GM11168 (cell line): Measurements from ENCODE around the gene KRTAP10-8.
"Not testable (repeated sequence)": the region's sequence is repeated elsewhere in the genome, so short reads cannot be mapped to it uniquely, and the experiment has no call there.

Experiments
- in situ Hi-C: fragments of 300-500 bp; cut with MboI; formaldehyde crosslinking; loops from one replicate; pipeline ENCODE4 v1.12.0; 2022; ENCODE audit warnings: low sequenced_read_pairs; ENCODE audit not compliant: unreplicated experiment

KRTAP10-8 gene

GRCh38 chr21:44638506-44639330 is 26.8 kb downstream of the KRTAP10-8 start:
- in situ Hi-C loops: not testable (repeated sequence)

- in situ Hi-C loops: no loop called here
Measured at GRCh38 chr21:44639331-44639655, 27.4 kb downstream of the KRTAP10-8 start.

GRCh38 chr21:44640761-44641160 is 28.9 kb downstream of the KRTAP10-8 start:
- in situ Hi-C loops: no loop called here

GRCh38 chr21:44643741-44644310 is 31.9 kb downstream of the KRTAP10-8 start:
- in situ Hi-C loops: no loop called here

GRCh38 chr21:44644878-44645277 is 33.0 kb downstream of the KRTAP10-8 start:
- in situ Hi-C loops: no loop called here

GRCh38 chr21:44646366-44647221 is 34.7 kb downstream of the KRTAP10-8 start, which contains the start of gene KRTAP10-11:
TSS of gene KRTAP10-11 (plus strand) at chr21:44646414. CDS start at chr21:44646459, 45 bp downstream.
- in situ Hi-C loops: not testable (repeated sequence)

GRCh38 chr21:44647222-44647552 is 35.3 kb downstream of the KRTAP10-8 start:
- in situ Hi-C loops: no loop called here

GRCh38 chr21:44648557-44649311 is 36.9 kb downstream of the KRTAP10-8 start:
- in situ Hi-C loops: no loop called here

- in situ Hi-C loops: no loop called here
Measured at GRCh38 chr21:44649521-44650100, 37.7 kb downstream of the KRTAP10-8 start.

- in situ Hi-C loops: no loop called here
Measured at GRCh38 chr21:44650265-44650972, 38.5 kb downstream of the KRTAP10-8 start.

- in situ Hi-C loops: no loop called here
Measured at GRCh38 chr21:44650973-44651675, 39.2 kb downstream of the KRTAP10-8 start.

- in situ Hi-C loops: no loop called here
Measured at GRCh38 chr21:44653123-44653522, 41.2 kb downstream of the KRTAP10-8 start.

GRCh38 chr21:44653656-44654575 is 42.0 kb downstream of the KRTAP10-8 start:
- in situ Hi-C loops: no loop called here

GRCh38 chr21:44654576-44655175 is 42.8 kb downstream of the KRTAP10-8 start, which contains the start of gene KRTAP12-4:
TSS of gene KRTAP12-4 (minus strand) at chr21:44654659. CDS start at chr21:44654614, 45 bp downstream.
- in situ Hi-C loops: no loop called here

GRCh38 chr21:44656868-44657267 is 45.0 kb downstream of the KRTAP10-8 start:
- in situ Hi-C loops: no loop called here

GRCh38 chr21:44657635-44658540 is 46.0 kb downstream of the KRTAP10-8 start, which contains the start of gene KRTAP12-3:
TSS of gene KRTAP12-3 (plus strand) at chr21:44657932. CDS start at chr21:44657980, 48 bp downstream.
- in situ Hi-C loops: no loop called here
